Germinal center (tissue), 1 donor: ENCODE measurements around the gene DCAF6.
"Not testable (repeated sequence)": the region's sequence is repeated elsewhere in the genome, so short reads cannot be mapped to it uniquely, and the experiment has no call there.

Experiments
- DNase-seq: peaks from one replicate; pipeline ENCODE4 v3.0.0; 2012; ENCODE audit warnings: mixed read lengths, low spot score

The DCAF6 gene

GRCh38 chr1:167923324-167924056 lies 13.0 kb upstream of the DCAF6 start:
- no peak for DNase-seq

- DNase-seq: no peak
Measured at GRCh38 chr1:167924102-167924501, 12.4 kb upstream of the DCAF6 start.

GRCh38 chr1:167924543-167925231 lies 11.8 kb upstream of the DCAF6 start:
- no peak for DNase-seq

- no peak for DNase-seq
Measured at GRCh38 chr1:167926486-167926997, 9.9 kb upstream of the DCAF6 start.

- DNase-seq: no peak
Measured at GRCh38 chr1:167927046-167927754, 9.3 kb upstream of the DCAF6 start.

- DNase-seq: no peak
Measured at GRCh38 chr1:167928457-167928852, 8.0 kb upstream of the DCAF6 start.

- not testable (repeated sequence) for DNase-seq
Measured at GRCh38 chr1:167928919-167929318, 7.6 kb upstream of the DCAF6 start.

- no peak for DNase-seq
Measured at GRCh38 chr1:167929725-167930124, 6.8 kb upstream of the DCAF6 start.

- DNase-seq: no peak
Measured at GRCh38 chr1:167933788-167934187, 2.7 kb upstream of the DCAF6 start.

GRCh38 chr1:167934426-167935215 lies 1.9 kb upstream of the DCAF6 start:
- DNase-seq: no peak

- peak; percentile 37 for DNase-seq
Measured at GRCh38 chr1:167935216-167936067, 1.0 kb upstream of the DCAF6 start.

GRCh38 chr1:167936930-167937708 lies 636 bp downstream of the DCAF6 start, which contains the start of gene MPC2:
Gene MPC2, minus strand, starts transcription at chr1:167937072. Its CDS starts 1,231 bp downstream, at chr1:167935841.
- DNase-seq: peak; percentile 76

- DNase-seq: no peak
Measured at GRCh38 chr1:167937709-167938010, 1.2 kb downstream of the DCAF6 start.

- DNase-seq: no peak
Measured at GRCh38 chr1:167938080-167938636, 1.7 kb downstream of the DCAF6 start.

- DNase-seq: no peak
Measured at GRCh38 chr1:167940264-167940663, 3.8 kb downstream of the DCAF6 start.

GRCh38 chr1:167943541-167943940 lies 7.1 kb downstream of the DCAF6 start:
- no peak for DNase-seq

GRCh38 chr1:167947733-167948132 lies 11.2 kb downstream of the DCAF6 start:
- DNase-seq: no peak

GRCh38 chr1:167949785-167950184 lies 13.3 kb downstream of the DCAF6 start:
- DNase-seq: no peak

GRCh38 chr1:167950569-167950968 lies 14.1 kb downstream of the DCAF6 start:
- no peak for DNase-seq

- DNase-seq: no peak
Measured at GRCh38 chr1:167955915-167956314, 19.4 kb downstream of the DCAF6 start.
